A549 (cell line): ENCODE measurements around the gene KCNN1.

Experiments
- CEBPB ChIP-seq, 2 experiments: fragments of >200 bp in 1 of 2; sonication (Bioruptor Twin) in 1 of 2; formaldehyde crosslinking in 1 of 2; IDR thresholded peaks; 2 replicates each; pipeline ENCODE4 v1.6.1; 2012 to 2016
- CTCF ChIP-seq: fragments of >200 bp; sonication (Bioruptor Twin); formaldehyde crosslinking; IDR thresholded peaks from 3 replicates; pipeline ENCODE4 v1.5.1; 2016
- EP300 ChIP-seq, 2 experiments: fragments of >200 bp; sonication (Bioruptor Twin); formaldehyde crosslinking; IDR thresholded peaks; 2 replicates in 1 of 2; 3 replicates in 1 of 2; pipeline ENCODE4 v1.6.1; 2016 to 2017
- RAD21 ChIP-seq, 2 experiments: fragments of >200 bp in 1 of 2; sonication (Bioruptor Twin) in 1 of 2; formaldehyde crosslinking in 1 of 2; IDR thresholded peaks in 1 of 2; conservative IDR thresholded peaks in 1 of 2; 2 replicates in 1 of 2; 3 replicates in 1 of 2; pipeline ENCODE4 v1.6.1; 2012 to 2018; ENCODE audit warnings: inconsistent platforms in 1 of 2
- REST ChIP-seq: fragments of 200-600 bp; sonication (generic); IDR thresholded peaks from 2 replicates; pipeline ENCODE4 v1.6.1; 2016; ENCODE audit warnings: antibody characterized with exemption, mild to moderate bottlenecking, moderate library complexity
- SMC3 ChIP-seq: fragments of >200 bp; sonication (Bioruptor Twin); formaldehyde crosslinking; IDR thresholded peaks from 3 replicates; pipeline ENCODE4 v1.6.1; 2018; ENCODE audit warnings: inconsistent platforms
- SREBF2 ChIP-seq: fragments of 450-650 bp; IDR thresholded peaks from 2 replicates; pipeline ENCODE4 v1.6.1; 2014; ENCODE audit warnings: mild to moderate bottlenecking, moderate library complexity

GRCh38 chr19:17977488-17977887 lies 10.6 kb downstream of the KCNN1 start:
- TF ChIP-seq CTCF (no peak), RAD21 (conservative IDR thresholded peaks at IDR 0.05 in 1 of 2, IDR thresholded peaks at IDR 0.05 in 1 of 2) (no peak), REST (no peak), EP300 (IDR thresholded peaks at IDR 0.05) (no peak), SMC3 (no peak), SREBF2 (no peak), CEBPB (IDR thresholded peaks at IDR 0.05) (no peak)
